Measurements from ENCODE around the gene R3HDM2.

DNA sequence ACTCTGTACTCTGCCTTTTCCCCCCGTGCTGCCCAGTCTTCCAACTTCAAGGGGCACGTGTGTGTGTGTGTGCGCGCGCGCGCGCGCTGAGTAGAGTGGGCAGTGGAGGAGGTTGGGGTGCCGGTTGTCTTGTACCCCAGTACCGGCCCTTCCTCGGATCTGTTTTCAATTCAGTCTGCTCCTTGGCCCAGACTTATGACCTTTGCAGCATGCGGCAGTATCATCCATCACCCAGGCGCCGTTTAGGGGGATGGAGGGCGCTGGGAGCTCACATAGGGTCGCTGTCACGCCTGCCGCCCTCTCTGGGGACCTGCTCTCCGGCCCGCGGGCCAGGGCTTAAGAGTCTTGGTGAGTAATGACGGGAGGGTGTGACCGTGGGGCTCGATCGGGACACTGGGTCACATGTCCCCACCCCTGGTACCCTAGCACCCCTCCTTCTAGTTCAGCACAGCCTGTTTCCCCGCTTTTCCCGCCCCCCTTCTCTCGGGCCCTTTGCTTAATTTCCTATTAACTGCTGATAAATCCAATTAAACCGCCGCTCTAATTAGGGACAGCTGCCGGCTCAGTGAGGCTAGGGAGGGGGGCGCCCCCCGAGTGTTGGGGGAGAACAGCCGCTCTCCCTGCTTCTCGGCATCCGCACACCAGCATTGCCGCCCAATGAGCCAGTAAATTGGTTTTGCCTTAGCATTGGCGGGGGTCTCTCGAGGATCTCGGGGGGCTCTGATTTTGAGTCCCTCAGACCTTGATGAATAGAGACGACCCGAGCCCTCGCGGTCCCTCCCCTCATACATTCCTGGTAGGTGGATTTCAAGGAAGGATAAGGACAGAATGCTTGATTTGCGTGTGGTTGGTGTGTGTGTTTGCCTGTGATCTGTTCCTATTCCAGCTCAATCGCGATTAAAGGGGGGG lies 189.2 kb downstream of the R3HDM2 start:
- TF ChIP-seq, protein P1, sequence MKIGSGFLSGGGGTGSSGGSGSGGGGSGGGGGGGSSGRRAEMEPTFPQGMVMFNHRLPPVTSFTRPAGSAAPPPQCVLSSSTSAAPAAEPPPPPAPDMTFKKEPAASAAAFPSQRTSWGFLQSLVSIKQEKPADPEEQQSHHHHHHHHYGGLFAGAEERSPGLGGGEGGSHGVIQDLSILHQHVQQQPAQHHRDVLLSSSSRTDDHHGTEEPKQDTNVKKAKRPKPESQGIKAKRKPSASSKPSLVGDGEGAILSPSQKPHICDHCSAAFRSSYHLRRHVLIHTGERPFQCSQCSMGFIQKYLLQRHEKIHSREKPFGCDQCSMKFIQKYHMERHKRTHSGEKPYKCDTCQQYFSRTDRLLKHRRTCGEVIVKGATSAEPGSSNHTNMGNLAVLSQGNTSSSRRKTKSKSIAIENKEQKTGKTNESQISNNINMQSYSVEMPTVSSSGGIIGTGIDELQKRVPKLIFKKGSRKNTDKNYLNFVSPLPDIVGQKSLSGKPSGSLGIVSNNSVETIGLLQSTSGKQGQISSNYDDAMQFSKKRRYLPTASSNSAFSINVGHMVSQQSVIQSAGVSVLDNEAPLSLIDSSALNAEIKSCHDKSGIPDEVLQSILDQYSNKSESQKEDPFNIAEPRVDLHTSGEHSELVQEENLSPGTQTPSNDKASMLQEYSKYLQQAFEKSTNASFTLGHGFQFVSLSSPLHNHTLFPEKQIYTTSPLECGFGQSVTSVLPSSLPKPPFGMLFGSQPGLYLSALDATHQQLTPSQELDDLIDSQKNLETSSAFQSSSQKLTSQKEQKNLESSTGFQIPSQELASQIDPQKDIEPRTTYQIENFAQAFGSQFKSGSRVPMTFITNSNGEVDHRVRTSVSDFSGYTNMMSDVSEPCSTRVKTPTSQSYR (CRISPR knock-in tag; IDR thresholded peaks at IDR 0.05), result no peak
- TF ChIP-seq ZNF219 (CRISPR knock-in tag; IDR thresholded peaks at IDR 0.05; ENCODE audit: borderline replicate concordance) (no peak), ZNF121 (CRISPR knock-in tag; IDR thresholded peaks at IDR 0.05) (no peak), JAZF1 (CRISPR knock-in tag; IDR thresholded peaks at IDR 0.05) (no peak), SP1 (CRISPR knock-in tag; conservative IDR thresholded peaks at IDR 0.05) (no peak)
- TF ChIP-seq, protein P2, sequence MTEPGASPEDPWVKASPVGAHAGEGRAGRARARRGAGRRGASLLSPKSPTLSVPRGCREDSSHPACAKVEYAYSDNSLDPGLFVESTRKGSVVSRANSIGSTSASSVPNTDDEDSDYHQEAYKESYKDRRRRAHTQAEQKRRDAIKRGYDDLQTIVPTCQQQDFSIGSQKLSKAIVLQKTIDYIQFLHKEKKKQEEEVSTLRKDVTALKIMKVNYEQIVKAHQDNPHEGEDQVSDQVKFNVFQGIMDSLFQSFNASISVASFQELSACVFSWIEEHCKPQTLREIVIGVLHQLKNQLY (CRISPR knock-in tag; IDR thresholded peaks at IDR 0.05), result no peak
- TF ChIP-seq, protein P3, sequence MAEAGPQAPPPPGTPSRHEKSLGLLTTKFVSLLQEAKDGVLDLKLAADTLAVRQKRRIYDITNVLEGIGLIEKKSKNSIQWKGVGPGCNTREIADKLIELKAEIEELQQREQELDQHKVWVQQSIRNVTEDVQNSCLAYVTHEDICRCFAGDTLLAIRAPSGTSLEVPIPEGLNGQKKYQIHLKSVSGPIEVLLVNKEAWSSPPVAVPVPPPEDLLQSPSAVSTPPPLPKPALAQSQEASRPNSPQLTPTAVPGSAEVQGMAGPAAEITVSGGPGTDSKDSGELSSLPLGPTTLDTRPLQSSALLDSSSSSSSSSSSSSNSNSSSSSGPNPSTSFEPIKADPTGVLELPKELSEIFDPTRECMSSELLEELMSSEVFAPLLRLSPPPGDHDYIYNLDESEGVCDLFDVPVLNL (CRISPR knock-in tag; IDR thresholded peaks at IDR 0.05; ENCODE audit: borderline replicate concordance, low read depth), result no peak
- TF ChIP-seq, protein P4, sequence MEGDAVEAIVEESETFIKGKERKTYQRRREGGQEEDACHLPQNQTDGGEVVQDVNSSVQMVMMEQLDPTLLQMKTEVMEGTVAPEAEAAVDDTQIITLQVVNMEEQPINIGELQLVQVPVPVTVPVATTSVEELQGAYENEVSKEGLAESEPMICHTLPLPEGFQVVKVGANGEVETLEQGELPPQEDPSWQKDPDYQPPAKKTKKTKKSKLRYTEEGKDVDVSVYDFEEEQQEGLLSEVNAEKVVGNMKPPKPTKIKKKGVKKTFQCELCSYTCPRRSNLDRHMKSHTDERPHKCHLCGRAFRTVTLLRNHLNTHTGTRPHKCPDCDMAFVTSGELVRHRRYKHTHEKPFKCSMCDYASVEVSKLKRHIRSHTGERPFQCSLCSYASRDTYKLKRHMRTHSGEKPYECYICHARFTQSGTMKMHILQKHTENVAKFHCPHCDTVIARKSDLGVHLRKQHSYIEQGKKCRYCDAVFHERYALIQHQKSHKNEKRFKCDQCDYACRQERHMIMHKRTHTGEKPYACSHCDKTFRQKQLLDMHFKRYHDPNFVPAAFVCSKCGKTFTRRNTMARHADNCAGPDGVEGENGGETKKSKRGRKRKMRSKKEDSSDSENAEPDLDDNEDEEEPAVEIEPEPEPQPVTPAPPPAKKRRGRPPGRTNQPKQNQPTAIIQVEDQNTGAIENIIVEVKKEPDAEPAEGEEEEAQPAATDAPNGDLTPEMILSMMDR (IDR thresholded peaks at IDR 0.05), result no peak
- TF ChIP-seq, protein P5, sequence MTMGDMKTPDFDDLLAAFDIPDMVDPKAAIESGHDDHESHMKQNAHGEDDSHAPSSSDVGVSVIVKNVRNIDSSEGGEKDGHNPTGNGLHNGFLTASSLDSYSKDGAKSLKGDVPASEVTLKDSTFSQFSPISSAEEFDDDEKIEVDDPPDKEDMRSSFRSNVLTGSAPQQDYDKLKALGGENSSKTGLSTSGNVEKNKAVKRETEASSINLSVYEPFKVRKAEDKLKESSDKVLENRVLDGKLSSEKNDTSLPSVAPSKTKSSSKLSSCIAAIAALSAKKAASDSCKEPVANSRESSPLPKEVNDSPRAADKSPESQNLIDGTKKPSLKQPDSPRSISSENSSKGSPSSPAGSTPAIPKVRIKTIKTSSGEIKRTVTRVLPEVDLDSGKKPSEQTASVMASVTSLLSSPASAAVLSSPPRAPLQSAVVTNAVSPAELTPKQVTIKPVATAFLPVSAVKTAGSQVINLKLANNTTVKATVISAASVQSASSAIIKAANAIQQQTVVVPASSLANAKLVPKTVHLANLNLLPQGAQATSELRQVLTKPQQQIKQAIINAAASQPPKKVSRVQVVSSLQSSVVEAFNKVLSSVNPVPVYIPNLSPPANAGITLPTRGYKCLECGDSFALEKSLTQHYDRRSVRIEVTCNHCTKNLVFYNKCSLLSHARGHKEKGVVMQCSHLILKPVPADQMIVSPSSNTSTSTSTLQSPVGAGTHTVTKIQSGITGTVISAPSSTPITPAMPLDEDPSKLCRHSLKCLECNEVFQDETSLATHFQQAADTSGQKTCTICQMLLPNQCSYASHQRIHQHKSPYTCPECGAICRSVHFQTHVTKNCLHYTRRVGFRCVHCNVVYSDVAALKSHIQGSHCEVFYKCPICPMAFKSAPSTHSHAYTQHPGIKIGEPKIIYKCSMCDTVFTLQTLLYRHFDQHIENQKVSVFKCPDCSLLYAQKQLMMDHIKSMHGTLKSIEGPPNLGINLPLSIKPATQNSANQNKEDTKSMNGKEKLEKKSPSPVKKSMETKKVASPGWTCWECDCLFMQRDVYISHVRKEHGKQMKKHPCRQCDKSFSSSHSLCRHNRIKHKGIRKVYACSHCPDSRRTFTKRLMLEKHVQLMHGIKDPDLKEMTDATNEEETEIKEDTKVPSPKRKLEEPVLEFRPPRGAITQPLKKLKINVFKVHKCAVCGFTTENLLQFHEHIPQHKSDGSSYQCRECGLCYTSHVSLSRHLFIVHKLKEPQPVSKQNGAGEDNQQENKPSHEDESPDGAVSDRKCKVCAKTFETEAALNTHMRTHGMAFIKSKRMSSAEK (CRISPR knock-in tag; IDR thresholded peaks at IDR 0.05; ENCODE audit: borderline replicate concordance), result no peak
- TF ChIP-seq, protein P6, sequence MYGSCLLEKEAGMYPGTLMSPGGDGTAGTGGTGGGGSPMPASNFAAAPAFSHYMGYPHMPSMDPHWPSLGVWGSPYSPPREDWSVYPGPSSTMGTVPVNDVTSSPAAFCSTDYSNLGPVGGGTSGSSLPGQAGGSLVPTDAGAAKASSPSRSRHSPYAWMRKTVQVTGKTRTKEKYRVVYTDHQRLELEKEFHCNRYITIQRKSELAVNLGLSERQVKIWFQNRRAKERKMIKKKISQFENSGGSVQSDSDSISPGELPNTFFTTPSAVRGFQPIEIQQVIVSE (CRISPR knock-in tag; IDR thresholded peaks at IDR 0.05; ENCODE audit: borderline replicate concordance), result no peak
- TF ChIP-seq, protein P7, sequence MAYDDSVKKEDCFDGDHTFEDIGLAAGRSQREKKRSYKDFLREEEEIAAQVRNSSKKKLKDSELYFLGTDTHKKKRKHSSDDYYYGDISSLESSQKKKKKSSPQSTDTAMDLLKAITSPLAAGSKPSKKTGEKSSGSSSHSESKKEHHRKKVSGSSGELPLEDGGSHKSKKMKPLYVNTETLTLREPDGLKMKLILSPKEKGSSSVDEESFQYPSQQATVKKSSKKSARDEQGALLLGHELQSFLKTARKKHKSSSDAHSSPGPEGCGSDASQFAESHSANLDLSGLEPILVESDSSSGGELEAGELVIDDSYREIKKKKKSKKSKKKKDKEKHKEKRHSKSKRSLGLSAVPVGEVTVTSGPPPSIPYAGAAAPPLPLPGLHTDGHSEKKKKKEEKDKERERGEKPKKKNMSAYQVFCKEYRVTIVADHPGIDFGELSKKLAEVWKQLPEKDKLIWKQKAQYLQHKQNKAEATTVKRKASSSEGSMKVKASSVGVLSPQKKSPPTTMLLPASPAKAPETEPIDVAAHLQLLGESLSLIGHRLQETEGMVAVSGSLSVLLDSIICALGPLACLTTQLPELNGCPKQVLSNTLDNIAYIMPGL (CRISPR knock-in tag; IDR thresholded peaks at IDR 0.05), result no peak
- TF ChIP-seq, protein P8, sequence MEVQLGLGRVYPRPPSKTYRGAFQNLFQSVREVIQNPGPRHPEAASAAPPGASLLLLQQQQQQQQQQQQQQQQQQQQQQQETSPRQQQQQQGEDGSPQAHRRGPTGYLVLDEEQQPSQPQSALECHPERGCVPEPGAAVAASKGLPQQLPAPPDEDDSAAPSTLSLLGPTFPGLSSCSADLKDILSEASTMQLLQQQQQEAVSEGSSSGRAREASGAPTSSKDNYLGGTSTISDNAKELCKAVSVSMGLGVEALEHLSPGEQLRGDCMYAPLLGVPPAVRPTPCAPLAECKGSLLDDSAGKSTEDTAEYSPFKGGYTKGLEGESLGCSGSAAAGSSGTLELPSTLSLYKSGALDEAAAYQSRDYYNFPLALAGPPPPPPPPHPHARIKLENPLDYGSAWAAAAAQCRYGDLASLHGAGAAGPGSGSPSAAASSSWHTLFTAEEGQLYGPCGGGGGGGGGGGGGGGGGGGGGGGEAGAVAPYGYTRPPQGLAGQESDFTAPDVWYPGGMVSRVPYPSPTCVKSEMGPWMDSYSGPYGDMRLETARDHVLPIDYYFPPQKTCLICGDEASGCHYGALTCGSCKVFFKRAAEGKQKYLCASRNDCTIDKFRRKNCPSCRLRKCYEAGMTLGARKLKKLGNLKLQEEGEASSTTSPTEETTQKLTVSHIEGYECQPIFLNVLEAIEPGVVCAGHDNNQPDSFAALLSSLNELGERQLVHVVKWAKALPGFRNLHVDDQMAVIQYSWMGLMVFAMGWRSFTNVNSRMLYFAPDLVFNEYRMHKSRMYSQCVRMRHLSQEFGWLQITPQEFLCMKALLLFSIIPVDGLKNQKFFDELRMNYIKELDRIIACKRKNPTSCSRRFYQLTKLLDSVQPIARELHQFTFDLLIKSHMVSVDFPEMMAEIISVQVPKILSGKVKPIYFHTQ (CRISPR knock-in tag; IDR thresholded peaks at IDR 0.05), result no peak

All from WTC11 (cell line).